Stomach (tissue), 4 donors: ENCODE measurements around the gene TNFRSF1A.

Experiments
- POLR2A ChIP-seq, 4 donors: fragments of 450-650 bp; IDR thresholded peaks; one replicate each; pipeline ENCODE4 v1.6.1; 2016; ENCODE audit warnings: antibody characterized with exemption in 4 of 4, control low read depth in 2 of 4, mild to moderate bottlenecking in 1 of 4, moderate library complexity in 1 of 4
- POLR2AphosphoS5 ChIP-seq, 3 donors: sonication (generic); formaldehyde crosslinking; IDR thresholded peaks; one replicate each; pipeline ENCODE4 v1.6.1; 2016; ENCODE audit warnings: antibody characterized with exemption in 3 of 3
- TF ChIP-seq, protein P1 (sequence below), 7 experiments: fragments of 450-650 bp in 4 of 7; fragments of 200-600 bp in 3 of 7; sonication (generic) in 3 of 7; IDR thresholded peaks; one replicate each; pipeline ENCODE4 v1.5.1; 2016 to 2019; ENCODE audit warnings: antibody characterized with exemption in 7 of 7, control low read depth in 2 of 7, mild to moderate bottlenecking in 1 of 7

- no peak for TF ChIP-seq POLR2A (IDR thresholded peaks at IDR 0.05)
- TF ChIP-seq, protein P1, sequence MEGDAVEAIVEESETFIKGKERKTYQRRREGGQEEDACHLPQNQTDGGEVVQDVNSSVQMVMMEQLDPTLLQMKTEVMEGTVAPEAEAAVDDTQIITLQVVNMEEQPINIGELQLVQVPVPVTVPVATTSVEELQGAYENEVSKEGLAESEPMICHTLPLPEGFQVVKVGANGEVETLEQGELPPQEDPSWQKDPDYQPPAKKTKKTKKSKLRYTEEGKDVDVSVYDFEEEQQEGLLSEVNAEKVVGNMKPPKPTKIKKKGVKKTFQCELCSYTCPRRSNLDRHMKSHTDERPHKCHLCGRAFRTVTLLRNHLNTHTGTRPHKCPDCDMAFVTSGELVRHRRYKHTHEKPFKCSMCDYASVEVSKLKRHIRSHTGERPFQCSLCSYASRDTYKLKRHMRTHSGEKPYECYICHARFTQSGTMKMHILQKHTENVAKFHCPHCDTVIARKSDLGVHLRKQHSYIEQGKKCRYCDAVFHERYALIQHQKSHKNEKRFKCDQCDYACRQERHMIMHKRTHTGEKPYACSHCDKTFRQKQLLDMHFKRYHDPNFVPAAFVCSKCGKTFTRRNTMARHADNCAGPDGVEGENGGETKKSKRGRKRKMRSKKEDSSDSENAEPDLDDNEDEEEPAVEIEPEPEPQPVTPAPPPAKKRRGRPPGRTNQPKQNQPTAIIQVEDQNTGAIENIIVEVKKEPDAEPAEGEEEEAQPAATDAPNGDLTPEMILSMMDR (IDR thresholded peaks at IDR 0.05), result no peak
- peak in 2 of 3 donors; percentile 9 to 67 for TF ChIP-seq POLR2AphosphoS5 (IDR thresholded peaks at IDR 0.05)
Observed at GRCh38 chr12:6337958-6338433, 3.9 kb downstream of the TNFRSF1A start.
